ENCODE results near the gene WDR76.
A peak's percentile ranks its signal among the peaks of the same experiment; 100 is the strongest.

The WDR76 gene

GRCh38 chr15:43826508-43827341, at the start of gene WDR76:
TSS of gene WDR76 (plus strand) at chr15:43827002. CDS start at chr15:43827033, 31 bp downstream.
- Histone ChIP-seq H3K36me3 (replicated peaks) (no peaks in the 10 kb centered on the region), H3K4me3 (ENCODE audit: low read depth, low read length) (peak within 1 kb of the TSS; percentile 76), H3K27ac (no peak within 1 kb of the TSS), H3K27me3 (replicated peaks) (no peaks in the 10 kb centered on the region)
- in situ Hi-C loops (cut with HindIII; ENCODE audit: low pct_ligation_motif_present, low sequenced_read_pairs), result no loop called here
- DNase-seq, result peak; percentile 53
- no peak for TF ChIP-seq CTCF (IDR thresholded peaks at IDR 0.05; ENCODE audit: low read depth, low read length, missing control alignments)

- TF ChIP-seq CTCF (IDR thresholded peaks at IDR 0.05; ENCODE audit: low read depth, low read length, missing control alignments), result peak; percentile 90
- in situ Hi-C loops (cut with HindIII; ENCODE audit: low pct_ligation_motif_present, low sequenced_read_pairs), result no loop called here
- Histone ChIP-seq H3K4me3 (ENCODE audit: low read depth, low read length) (peak overlapping the region; percentile 61), H3K36me3 (replicated peaks) (peaks cover 24% of the 10 kb centered on the region), H3K27me3 (replicated peaks) (no peaks in the 10 kb centered on the region), H3K27ac (no peak overlapping the region)
- DNase-seq, result peak; percentile 49
Measured at GRCh38 chr15:43777267-43777914, 49.4 kb upstream of the WDR76 start.

GRCh38 chr15:43779016-43779415, 47.8 kb upstream of the WDR76 start:
- Histone ChIP-seq H3K27ac (no peak overlapping the region), H3K4me3 (ENCODE audit: low read depth, low read length) (no peak overlapping the region), H3K36me3 (replicated peaks) (peaks cover 8% of the 10 kb centered on the region), H3K27me3 (replicated peaks) (no peaks in the 10 kb centered on the region)
- in situ Hi-C loops (cut with HindIII; ENCODE audit: low pct_ligation_motif_present, low sequenced_read_pairs), result no loop called here
- no peak for TF ChIP-seq CTCF (IDR thresholded peaks at IDR 0.05; ENCODE audit: low read depth, low read length, missing control alignments)
- no peak for DNase-seq

- Histone ChIP-seq H3K36me3 (replicated peaks) (peaks cover 14% of the 10 kb centered on the region), H3K27ac (no peak overlapping the region), H3K27me3 (replicated peaks) (no peaks in the 10 kb centered on the region), H3K4me3 (ENCODE audit: low read depth, low read length) (no peak overlapping the region)
- no peak for TF ChIP-seq CTCF (IDR thresholded peaks at IDR 0.05; ENCODE audit: low read depth, low read length, missing control alignments)
- no peak for DNase-seq
- in situ Hi-C loops (cut with HindIII; ENCODE audit: low pct_ligation_motif_present, low sequenced_read_pairs), result no loop called here
Measured at GRCh38 chr15:43789409-43789808, 37.4 kb upstream of the WDR76 start.

- no peak for TF ChIP-seq CTCF (IDR thresholded peaks at IDR 0.05; ENCODE audit: low read depth, low read length, missing control alignments)
- in situ Hi-C loops (cut with HindIII; ENCODE audit: low pct_ligation_motif_present, low sequenced_read_pairs), result no loop called here
Measured at GRCh38 chr15:43791993-43792760, 34.6 kb upstream of the WDR76 start, which contains the start of gene SERF2. TSS of gene SERF2 (plus strand) at chr15:43792320. CDS start at chr15:43792377, 57 bp downstream.

More at GRCh38 chr15:43791993-43792760, 34.6 kb upstream of the WDR76 start, which contains the start of gene SERF2:
- Histone ChIP-seq H3K4me3 (ENCODE audit: low read depth, low read length) (peak within 1 kb of the TSS; percentile 100), H3K27me3 (replicated peaks) (no peaks in the 10 kb centered on the region), H3K36me3 (replicated peaks) (peaks cover 33% of the 10 kb centered on the region), H3K27ac (peak within 1 kb of the TSS; percentile 92)
- DNase-seq, result peak; percentile 100
